ENCODE measurements around the gene PHF13.
"Not testable (repeated sequence)": the region's sequence is repeated elsewhere in the genome, so short reads cannot be mapped to it uniquely, and the experiment has no call there.

DNA sequence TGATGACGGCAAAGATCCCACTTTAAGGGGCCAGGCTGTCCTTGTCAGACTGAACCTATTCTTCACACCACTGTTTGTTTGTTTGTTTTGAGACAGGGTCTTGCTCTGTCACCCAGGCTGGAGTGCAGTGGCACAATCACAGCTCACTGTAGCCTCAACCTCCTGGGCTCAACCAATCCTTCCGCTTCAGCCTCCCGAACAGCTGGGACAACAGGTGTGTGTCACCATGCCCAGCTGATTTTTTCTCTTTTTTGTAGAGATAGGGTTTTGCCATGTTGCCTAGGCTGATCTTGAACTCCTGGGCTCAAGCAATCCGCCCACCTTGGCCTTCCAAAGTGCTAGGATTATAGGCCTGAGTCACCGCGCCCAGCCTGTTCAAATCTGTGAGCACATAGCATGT lies 23.2 kb downstream of the PHF13 start:
- not testable (repeated sequence) for TF ChIP-seq POLR2A, CTCF, POLR2AphosphoS5, EP300 (IDR thresholded peaks at IDR 0.05)

Measured in gastroesophageal sphincter (tissue), 3 donors.